Naive B cell (primary cell): ENCODE measurements around the gene ATAD5. TPM values are rescaled to one million over a fixed set of nuclear protein-coding genes. Genes with fewer than 3 reads are reported as not detected.

ENCODE experiments used
- ATAC-seq, 2 donors: fragments of 150-1000 bp; cut with Tn5 transposase; 2 replicates each; pipeline ENCODE4 v1.10.0; 2021; ENCODE audit warnings: low read depth in 2 of 2, mild to moderate bottlenecking in 2 of 2, moderate library complexity in 2 of 2
- DNase-seq: peaks from one replicate; pipeline ENCODE4 v3.0.0; 2022
- H3K27ac Mint-ChIP-seq, 6 donors: one replicate each; pipeline ENCODE4 v1.8.0; 2020 to 2022; ENCODE audit warnings: mild to moderate bottlenecking in 6 of 6, mixed read lengths in 6 of 6, moderate library complexity in 5 of 6, inconsistent platforms in 2 of 6
- H3K27me3 Mint-ChIP-seq, 3 donors: one replicate each; pipeline ENCODE4 v1.8.0; 2021 to 2022; ENCODE audit warnings: mixed read lengths in 3 of 3, mild to moderate bottlenecking in 1 of 3
- H3K36me3 Mint-ChIP-seq, 2 donors: one replicate each; pipeline ENCODE4 v1.8.0; 2020 to 2022; ENCODE audit warnings: mixed read lengths in 2 of 2, inconsistent platforms in 1 of 2, mild to moderate bottlenecking in 1 of 2
- H3K4me1 Mint-ChIP-seq, 3 donors: one replicate each; pipeline ENCODE4 v1.8.0; 2020 to 2022; ENCODE audit warnings: mixed read lengths in 3 of 3, inconsistent platforms in 1 of 3, mild to moderate bottlenecking in 1 of 3, moderate library complexity in 1 of 3
- H3K4me3 Mint-ChIP-seq, 8 donors: one replicate each; pipeline ENCODE4 v1.8.0; 2020 to 2022; ENCODE audit warnings: mild to moderate bottlenecking in 8 of 8, mixed read lengths in 8 of 8, moderate library complexity in 8 of 8, inconsistent platforms in 2 of 8
- H3K9me3 Mint-ChIP-seq, 7 donors: one replicate each; pipeline ENCODE4 v1.8.0; 2020 to 2022; ENCODE audit warnings: mixed read lengths in 7 of 7, mild to moderate bottlenecking in 5 of 7, inconsistent platforms in 2 of 7, moderate library complexity in 1 of 7
- polyA plus RNA-seq, 6 donors: library from polyadenylated mRNA; unstranded; fragments of 300-500 nt; fragmentation: Illumina TruSeq; gene quantifications; one replicate each; pipeline ENCODE4 v1.2.3, GENCODE V29; 2021; ENCODE audit warnings: low read depth in 6 of 6

ATAD5 gene
- polyA plus RNA-seq, 6 donors from 2014 or later: 1.1 to 2.7 (median 2.4) TPM; not detected in 1

DNA sequence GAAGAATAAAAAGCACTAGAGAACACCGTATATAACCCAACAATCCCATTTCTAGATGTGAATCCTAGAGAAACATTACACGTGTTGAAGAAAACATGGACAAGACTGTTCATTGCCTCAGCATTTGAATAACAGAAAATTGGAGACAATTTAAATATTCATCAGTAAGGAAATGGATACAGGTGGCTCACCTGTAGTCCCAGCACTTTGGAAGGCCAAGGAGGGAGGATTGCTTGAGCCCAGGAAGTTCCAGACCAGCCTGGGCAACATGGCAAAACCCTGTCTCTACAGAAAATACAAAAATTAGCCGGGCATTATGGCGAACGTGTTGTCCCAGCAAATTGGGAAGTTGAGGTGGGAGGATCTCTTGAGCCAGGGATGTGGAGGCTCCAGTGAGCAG, 2.7 kb upstream of the ATAD5 start:
- DNase-seq (no peak), ATAC-seq (no peak)
- no peaks in the 10 kb centered on the region for H3K27me3 Mint-ChIP-seq
- no peak overlapping the region for H3K27ac Mint-ChIP-seq
- no peaks in the 10 kb centered on the region for H3K9me3 Mint-ChIP-seq
- H3K4me1 Mint-ChIP-seq: peaks cover 22 to 33% (median 23%) of the 10 kb centered on the region in 3 donors
- no peaks in the 10 kb centered on the region for H3K36me3 Mint-ChIP-seq
- H3K4me3 Mint-ChIP-seq: peak overlapping the region in 4 of 8 donors; percentile 15 to 88 (median 25)

DNA sequence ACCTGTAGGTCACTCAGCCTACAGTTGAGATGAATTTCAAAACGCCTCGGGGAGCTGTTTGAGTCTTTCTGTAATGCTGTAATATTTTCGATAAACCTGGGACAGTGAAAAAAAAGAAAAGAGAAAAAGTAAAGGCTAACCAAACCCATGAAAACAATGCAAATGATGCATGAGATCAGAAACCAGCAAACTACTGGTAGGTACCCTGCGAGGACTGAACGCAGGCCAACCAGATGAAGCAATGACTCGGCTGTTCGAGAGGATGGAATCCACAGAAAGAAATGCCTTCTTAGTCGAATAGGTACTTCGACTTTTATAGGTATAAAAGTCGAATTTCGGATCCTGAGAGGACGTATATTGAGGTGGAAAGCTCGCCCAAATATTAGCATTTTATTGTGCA, 509 bp upstream of the ATAD5 start:
- H3K4me1 Mint-ChIP-seq: peaks cover 18 to 26% (median 19%) of the 10 kb centered on the region in 3 donors
- peak overlapping the region; percentile 36 to 95 (median 90) for H3K27ac Mint-ChIP-seq
- H3K4me3 Mint-ChIP-seq: peak overlapping the region; percentile 94 to 99 (median 98)
- DNase-seq (no peak), ATAC-seq (peak; percentile 27 to 34)
- peaks cover 0 to 6% of the 10 kb centered on the region in 2 donors for H3K36me3 Mint-ChIP-seq
- no peaks in the 10 kb centered on the region for H3K9me3 Mint-ChIP-seq
- H3K27me3 Mint-ChIP-seq: no peaks in the 10 kb centered on the region

DNA sequence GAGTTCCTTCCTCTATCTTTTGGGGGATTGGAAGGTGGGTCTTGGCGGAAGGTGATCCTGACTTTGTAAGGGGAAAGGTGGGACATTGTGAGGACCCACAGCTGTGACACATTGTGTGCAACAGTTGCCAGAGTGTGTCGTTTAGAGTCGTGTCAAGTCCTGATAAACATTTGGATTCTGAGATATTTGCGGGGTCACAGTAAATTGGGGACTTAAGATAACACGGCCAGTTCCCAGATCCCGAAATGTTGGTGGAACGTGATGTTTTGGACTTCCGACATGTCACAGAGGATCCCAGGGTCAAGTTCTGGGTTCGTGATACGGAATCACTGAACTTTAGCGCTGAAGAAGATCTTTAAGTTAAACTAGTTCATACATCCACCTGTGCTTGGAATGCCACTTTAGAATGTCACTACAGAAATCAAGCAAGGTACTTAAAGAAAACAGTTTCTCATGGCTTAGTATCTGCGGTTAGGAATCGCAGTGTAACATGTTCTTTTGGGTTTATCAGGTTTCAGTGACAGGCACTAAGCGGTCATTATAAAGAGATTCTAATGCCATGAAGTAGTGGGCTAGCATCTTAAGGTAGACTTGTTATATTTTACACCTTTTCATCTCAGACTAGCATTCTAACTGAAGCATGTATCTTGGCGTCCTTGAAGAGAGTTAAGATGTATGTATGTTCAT, 815 bp downstream of the ATAD5 start:
- no peak for ATAC-seq
- Mint-ChIP-seq H3K36me3 (peaks cover 0 to 6% of the 10 kb centered on the region in 2 donors), H3K4me1 (peaks cover 18 to 26% (median 19%) of the 10 kb centered on the region in 3 donors), H3K27me3 (no peaks in the 10 kb centered on the region), H3K27ac (peak overlapping the region in 3 of 6 donors; percentile 88 to 95 (median 95)), H3K4me3 (peak overlapping the region; percentile 94 to 99 (median 98)), H3K9me3 (no peaks in the 10 kb centered on the region)
- DNase-seq: no peak

DNA sequence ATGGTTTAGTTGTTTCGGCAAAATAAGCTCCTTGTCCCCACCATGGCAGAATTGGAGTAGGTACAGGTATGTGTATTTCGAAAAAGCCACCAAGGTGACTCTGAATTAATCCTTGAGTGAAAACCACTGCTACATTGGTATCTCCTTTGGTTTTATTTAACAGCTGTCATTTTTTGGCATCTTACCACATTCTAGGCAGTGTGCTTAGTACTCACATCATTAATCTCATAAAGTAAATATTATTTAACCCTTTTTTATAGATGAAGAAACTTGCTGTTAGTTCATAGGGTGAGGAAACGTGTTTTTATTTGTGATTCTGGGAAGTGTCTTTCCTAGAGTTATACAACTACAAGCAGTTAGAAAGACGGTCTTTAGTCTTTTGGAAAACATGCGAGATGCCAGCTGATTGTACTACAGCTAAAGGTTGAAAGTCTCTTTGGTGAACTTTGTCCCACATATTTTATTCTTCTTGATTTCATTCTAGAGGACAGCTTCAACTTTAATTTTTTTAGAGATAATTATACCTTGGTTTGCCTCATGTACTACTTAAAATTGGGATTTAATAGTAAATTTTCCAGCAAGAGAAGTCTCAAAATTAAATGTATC, 6.5 kb downstream of the ATAD5 start:
- DNase-seq (no peak), ATAC-seq (no peak)
- Mint-ChIP-seq H3K4me3 (no peak overlapping the region), H3K27ac (no peak overlapping the region), H3K27me3 (no peaks in the 10 kb centered on the region), H3K4me1 (peaks cover 4 to 5% (median 5%) of the 10 kb centered on the region in 3 donors), H3K9me3 (no peaks in the 10 kb centered on the region), H3K36me3 (peaks cover 0 to 14% of the 10 kb centered on the region in 2 donors)

DNA sequence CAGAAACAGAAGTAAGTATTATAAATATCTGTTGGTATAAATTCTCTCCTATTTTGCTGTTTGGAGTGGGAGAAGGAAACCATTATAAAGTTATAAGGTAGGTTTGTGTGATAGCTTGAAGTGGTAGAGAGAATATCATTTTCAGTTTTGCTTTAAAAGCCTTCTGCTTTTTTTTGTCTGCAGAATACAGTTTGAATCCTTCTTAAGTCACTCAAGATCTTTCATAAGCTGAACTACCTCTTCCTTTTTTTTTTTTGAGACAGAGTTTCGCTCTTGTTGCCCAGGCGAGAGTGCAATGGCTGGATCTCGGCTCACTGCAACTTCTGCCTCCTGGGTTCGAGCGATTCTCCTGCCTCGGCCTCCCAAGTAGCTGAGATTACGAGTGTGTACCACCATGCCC, 9.0 kb downstream of the ATAD5 start:
- peaks cover 4 to 5% (median 5%) of the 10 kb centered on the region in 3 donors for H3K4me1 Mint-ChIP-seq
- no peaks in the 10 kb centered on the region for H3K9me3 Mint-ChIP-seq
- DNase-seq: peak; percentile 27
- no peaks in the 10 kb centered on the region for H3K27me3 Mint-ChIP-seq
- H3K4me3 Mint-ChIP-seq: peak overlapping the region in 7 of 8 donors; percentile 50 to 88 (median 59)
- H3K27ac Mint-ChIP-seq: peak overlapping the region in 4 of 6 donors; percentile 61 to 94 (median 68)
- ATAC-seq: peak; percentile 63 to 69
- peaks cover 0 to 13% of the 10 kb centered on the region in 2 donors for H3K36me3 Mint-ChIP-seq

DNA sequence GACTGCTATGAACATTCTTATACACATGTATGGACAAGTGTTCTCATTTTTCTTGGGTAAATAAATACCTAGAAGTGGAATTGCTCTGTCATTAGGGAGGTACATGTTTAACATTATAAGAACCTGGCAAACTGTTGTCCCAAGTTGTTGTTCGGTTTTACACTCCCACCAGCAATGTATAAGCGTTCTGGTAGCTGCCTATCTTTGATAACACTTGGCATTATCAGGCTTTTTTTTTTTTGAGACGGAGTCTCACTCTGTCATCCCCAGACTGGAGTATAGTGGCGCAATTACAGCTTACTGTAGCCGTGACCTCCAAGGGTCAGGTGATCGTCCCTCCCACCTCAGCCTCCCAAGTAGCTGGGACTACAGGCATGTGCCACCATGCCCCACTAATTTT, 16.3 kb downstream of the ATAD5 start:
- no peak for ATAC-seq
- Mint-ChIP-seq H3K4me3 (no peak overlapping the region), H3K27ac (no peak overlapping the region), H3K36me3 (peaks cover 0 to 6% of the 10 kb centered on the region in 2 donors), H3K27me3 (no peaks in the 10 kb centered on the region), H3K9me3 (no peaks in the 10 kb centered on the region), H3K4me1 (no peaks in the 10 kb centered on the region)
- no peak for DNase-seq

DNA sequence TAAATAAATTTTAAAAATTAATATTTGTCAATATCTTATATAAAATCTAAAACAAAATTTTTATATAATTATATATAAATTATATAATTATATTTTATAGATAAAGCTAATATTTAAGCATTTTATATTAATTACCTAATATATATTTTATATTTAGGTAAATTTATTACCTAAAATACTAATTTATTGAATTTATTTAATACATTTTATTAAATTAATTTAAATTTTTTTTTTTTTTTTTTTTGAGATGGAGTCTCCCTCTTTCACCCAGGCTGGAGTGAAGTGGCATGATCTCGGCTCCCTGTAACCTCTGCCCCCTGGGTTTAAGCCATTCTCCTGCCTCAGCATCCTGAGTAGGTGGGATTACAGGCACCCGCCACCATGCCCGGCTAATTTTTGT, 22.4 kb downstream of the ATAD5 start:
- Mint-ChIP-seq H3K27ac (no peak overlapping the region), H3K4me3 (no peak overlapping the region), H3K4me1 (no peaks in the 10 kb centered on the region), H3K27me3 (no peaks in the 10 kb centered on the region), H3K9me3 (no peaks in the 10 kb centered on the region), H3K36me3 (no peaks in the 10 kb centered on the region)
- DNase-seq (no peak), ATAC-seq (no peak)

DNA sequence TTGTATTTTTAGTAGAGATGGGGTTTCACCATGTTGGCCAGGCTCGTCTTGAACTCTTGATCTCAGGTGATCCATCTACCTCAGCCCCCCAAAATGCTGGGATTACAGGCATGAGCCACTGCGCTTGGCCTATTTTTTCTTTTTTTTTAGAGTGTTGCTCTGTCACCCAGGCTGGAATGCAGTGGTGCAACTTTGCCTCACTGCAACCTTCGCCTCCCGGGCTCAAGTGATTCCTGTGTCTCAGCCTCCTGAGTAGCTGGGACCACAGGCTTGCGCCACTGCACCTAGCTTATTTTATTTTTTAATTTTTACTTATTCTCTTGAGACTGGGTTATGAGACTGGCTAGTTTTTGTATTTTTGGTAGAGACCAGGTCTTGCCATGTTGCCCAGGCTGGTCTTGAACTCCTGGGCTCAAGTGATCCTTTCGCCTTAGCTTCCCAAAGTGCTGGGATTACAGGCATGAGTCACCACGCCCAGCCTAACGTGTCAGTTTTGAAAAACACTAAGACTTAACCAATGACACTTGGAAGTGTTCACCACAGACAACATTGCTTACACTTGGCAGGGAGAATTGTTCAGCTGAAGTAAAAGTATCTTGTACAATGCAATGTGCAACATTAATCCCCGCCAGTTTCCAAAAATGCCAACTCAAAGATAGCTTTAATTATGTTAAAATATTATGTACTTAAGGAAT, 26.9 kb downstream of the ATAD5 start:
- H3K36me3 Mint-ChIP-seq: no peaks in the 10 kb centered on the region
- ATAC-seq: no peak
- H3K4me3 Mint-ChIP-seq: no peak overlapping the region
- no peaks in the 10 kb centered on the region for H3K9me3 Mint-ChIP-seq
- no peak overlapping the region for H3K27ac Mint-ChIP-seq
- H3K4me1 Mint-ChIP-seq: no peaks in the 10 kb centered on the region
- H3K27me3 Mint-ChIP-seq: no peaks in the 10 kb centered on the region
- DNase-seq: no peak

DNA sequence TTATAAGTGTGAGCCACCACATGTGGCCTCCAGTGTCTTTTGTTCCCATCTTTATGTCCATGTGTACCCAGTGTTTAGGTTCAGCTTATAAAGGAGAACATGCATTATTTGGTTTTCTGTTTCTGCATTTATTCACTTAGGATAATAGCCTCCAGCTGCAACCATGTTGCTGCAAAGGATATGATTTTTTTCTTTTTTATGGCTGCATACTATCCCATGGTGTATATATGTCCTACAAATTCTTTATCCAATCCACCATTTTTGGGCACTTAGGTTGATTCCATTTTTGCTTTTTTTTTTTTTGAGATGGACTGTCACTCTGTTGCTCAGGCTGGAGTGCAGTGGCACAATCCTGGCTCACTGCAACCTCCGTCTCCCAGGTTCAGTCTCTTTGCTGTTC, 32.9 kb downstream of the ATAD5 start:
- H3K27ac Mint-ChIP-seq: peak overlapping the region in 1 of 6 donors; percentile 56

DNA sequence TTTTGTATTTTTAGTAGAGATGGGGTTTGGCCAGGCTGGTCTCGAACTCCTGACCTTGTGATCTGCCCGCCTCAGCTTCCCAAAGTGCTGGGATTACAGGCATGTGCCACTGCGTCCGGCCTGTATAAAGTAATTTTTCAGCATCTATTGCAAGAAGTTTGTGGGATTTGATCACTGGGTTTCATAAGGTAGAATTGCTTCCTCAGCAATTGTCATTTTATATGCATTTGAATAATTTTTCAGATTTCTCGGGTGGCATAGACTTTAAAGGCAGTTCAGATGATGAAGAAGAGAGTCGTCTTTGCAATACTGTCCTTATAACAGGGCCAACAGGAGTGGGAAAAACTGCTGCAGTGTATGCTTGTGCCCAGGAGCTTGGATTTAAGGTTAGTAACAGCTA, 37.2 kb downstream of the ATAD5 start:
- no peaks in the 10 kb centered on the region for H3K4me1 Mint-ChIP-seq
- no peaks in the 10 kb centered on the region for H3K27me3 Mint-ChIP-seq
- H3K36me3 Mint-ChIP-seq: peaks cover 0 to 4% of the 10 kb centered on the region in 2 donors
- peak overlapping the region in 1 of 6 donors; percentile 39 for H3K27ac Mint-ChIP-seq
- ATAC-seq (no peak), DNase-seq (no peak)
- H3K9me3 Mint-ChIP-seq: peaks cover 0 to 1% (median 0%) of the 10 kb centered on the region in 7 donors
- no peak overlapping the region for H3K4me3 Mint-ChIP-seq

More for the DNA sequence above, 32.9 kb downstream of the ATAD5 start:
- no peaks in the 10 kb centered on the region for H3K36me3 Mint-ChIP-seq
- no peak for DNase-seq
- no peaks in the 10 kb centered on the region for H3K4me1 Mint-ChIP-seq
- no peak overlapping the region for H3K4me3 Mint-ChIP-seq
- H3K9me3 Mint-ChIP-seq: peaks cover 0 to 1% (median 0%) of the 10 kb centered on the region in 7 donors
- H3K27me3 Mint-ChIP-seq: no peaks in the 10 kb centered on the region
- ATAC-seq: no peak

DNA sequence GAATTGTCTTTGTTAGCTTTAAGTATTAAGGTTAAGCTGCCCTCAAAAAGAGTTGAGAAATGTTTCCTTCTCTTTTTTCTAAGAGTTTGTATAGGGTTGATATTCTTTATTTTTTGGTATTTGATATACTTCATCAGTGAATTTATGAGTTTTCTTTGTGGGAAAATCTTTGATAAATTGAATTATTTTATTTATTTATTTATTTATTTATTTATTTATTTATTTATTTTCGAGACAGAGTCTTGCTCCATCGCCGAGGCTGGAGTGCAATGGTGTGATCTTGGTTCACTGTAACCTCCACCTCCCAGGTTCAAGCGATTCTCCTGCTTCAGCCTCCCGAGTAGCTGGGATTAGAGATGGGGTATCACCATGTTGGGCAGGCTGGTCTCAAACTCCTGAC, 54.4 kb downstream of the ATAD5 start:
- H3K27ac Mint-ChIP-seq: no peak overlapping the region
- ATAC-seq (no peak), DNase-seq (no peak)
- no peaks in the 10 kb centered on the region for H3K9me3 Mint-ChIP-seq
- no peak overlapping the region for H3K4me3 Mint-ChIP-seq
- no peaks in the 10 kb centered on the region for H3K4me1 Mint-ChIP-seq
- no peaks in the 10 kb centered on the region for H3K36me3 Mint-ChIP-seq
- no peaks in the 10 kb centered on the region for H3K27me3 Mint-ChIP-seq

DNA sequence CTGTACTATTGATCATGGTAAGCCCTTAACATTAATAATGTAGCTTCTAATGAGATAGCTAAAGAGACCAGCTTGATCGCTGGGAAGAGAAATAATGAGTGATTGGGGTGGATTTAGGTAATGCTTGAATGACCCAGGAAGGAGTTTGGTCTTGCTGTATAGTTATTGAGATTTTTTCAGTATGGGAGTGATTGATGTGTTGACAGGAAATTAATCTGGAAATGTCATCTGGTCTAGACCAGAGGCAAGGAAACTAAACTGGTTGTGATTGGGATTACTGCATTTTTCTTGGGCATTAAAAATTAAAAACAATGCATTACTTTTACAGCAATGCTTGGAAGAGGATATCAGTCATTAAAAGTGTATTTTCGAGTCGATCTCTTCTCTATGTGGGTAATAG, 62.5 kb downstream of the ATAD5 start:
- no peaks in the 10 kb centered on the region for H3K27me3 Mint-ChIP-seq
- H3K9me3 Mint-ChIP-seq: no peaks in the 10 kb centered on the region
- H3K4me3 Mint-ChIP-seq: no peak overlapping the region
- H3K27ac Mint-ChIP-seq: peak overlapping the region in 2 of 6 donors; percentile 2 to 13
- peaks cover 0 to 3% of the 10 kb centered on the region in 2 donors for H3K36me3 Mint-ChIP-seq
- DNase-seq: no peak
- ATAC-seq: no peak
- H3K4me1 Mint-ChIP-seq: no peaks in the 10 kb centered on the region

DNA sequence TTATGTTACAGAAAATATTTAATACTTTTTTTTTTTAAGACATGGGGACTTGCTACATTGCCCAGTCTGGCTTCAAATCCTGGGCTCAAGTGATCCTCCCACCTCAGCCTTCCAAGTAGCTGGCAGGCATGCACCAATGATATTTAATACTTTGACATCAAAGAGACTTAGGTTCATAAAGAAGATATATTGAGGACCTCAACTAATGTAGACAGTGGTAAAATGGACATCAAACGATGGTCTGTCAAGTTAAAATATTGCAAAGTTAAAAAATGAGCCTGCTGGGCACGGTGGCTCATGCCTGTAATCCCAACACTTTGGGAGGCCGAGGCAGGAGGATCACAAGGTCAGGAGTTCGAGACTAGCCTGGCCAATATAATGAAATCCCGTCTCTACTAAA, 65.5 kb downstream of the ATAD5 start:
- Mint-ChIP-seq H3K27ac (peak overlapping the region in 1 of 6 donors; percentile 69), H3K4me1 (peaks cover 7 to 15% (median 10%) of the 10 kb centered on the region in 3 donors), H3K4me3 (no peak overlapping the region), H3K27me3 (no peaks in the 10 kb centered on the region), H3K9me3 (no peaks in the 10 kb centered on the region), H3K36me3 (peaks cover 0 to 7% of the 10 kb centered on the region in 2 donors)
- no peak for DNase-seq
- no peak for ATAC-seq

DNA sequence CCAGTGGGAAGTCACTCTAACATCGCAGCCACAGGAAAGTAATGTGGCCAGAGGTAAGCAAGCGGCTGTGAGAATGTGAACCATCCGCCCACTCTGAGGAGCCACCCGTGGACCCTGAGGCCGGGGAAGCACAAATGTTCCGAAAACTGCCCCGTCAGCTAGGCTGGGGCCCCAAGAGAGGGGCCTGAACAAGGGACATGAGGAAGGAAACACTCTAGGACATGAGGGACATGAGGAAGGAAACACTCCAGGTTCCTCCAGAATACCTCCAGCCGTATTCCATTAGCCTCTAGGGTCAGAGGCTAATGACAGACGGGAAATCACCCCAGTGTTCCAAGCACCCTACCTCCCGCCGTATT, 74.0 kb downstream of the ATAD5 start:
- Mint-ChIP-seq H3K36me3 (peaks cover 8 to 13% of the 10 kb centered on the region in 2 donors), H3K4me1 (peaks cover 39 to 67% (median 42%) of the 10 kb centered on the region in 3 donors), H3K9me3 (no peaks in the 10 kb centered on the region), H3K27ac (peak overlapping the region; percentile 91 to 98 (median 94)), H3K4me3 (peak overlapping the region; percentile 92 to 99 (median 97)), H3K27me3 (no peaks in the 10 kb centered on the region)
- peak; percentile 26 to 29 for ATAC-seq
- DNase-seq: no peak
